ENCODE data around the gene RAD51AP2.

DNA sequence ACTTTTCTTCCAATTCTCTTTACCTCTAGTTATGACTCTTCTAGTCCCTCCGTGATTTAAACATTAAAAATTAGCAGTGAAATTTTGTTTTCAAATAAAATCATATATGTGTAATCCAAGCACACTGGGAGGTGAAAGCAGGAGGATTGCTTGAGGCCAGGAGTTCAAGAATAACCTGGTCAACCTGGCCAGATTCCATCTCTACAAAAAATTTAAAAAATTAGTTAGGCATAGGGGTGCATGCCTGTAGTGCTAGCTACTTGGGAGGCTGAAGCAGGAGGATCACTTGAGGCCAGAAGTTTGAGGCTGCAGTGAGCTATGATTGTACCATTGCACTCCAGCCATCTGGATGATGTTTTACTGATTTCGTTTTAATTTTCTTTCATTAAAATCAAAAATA lies 15.3 kb upstream of the RAD51AP2 start:
- TF ChIP-seq, protein P1, sequence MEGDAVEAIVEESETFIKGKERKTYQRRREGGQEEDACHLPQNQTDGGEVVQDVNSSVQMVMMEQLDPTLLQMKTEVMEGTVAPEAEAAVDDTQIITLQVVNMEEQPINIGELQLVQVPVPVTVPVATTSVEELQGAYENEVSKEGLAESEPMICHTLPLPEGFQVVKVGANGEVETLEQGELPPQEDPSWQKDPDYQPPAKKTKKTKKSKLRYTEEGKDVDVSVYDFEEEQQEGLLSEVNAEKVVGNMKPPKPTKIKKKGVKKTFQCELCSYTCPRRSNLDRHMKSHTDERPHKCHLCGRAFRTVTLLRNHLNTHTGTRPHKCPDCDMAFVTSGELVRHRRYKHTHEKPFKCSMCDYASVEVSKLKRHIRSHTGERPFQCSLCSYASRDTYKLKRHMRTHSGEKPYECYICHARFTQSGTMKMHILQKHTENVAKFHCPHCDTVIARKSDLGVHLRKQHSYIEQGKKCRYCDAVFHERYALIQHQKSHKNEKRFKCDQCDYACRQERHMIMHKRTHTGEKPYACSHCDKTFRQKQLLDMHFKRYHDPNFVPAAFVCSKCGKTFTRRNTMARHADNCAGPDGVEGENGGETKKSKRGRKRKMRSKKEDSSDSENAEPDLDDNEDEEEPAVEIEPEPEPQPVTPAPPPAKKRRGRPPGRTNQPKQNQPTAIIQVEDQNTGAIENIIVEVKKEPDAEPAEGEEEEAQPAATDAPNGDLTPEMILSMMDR (IDR thresholded peaks at IDR 0.05), result no peak
- no peak for TF ChIP-seq POLR2AphosphoS5 (IDR thresholded peaks at IDR 0.05)

Measured in stomach (tissue), 4 donors.